ENCODE results near the gene IGSF5. TPM values are rescaled to one million over a fixed set of nuclear protein-coding genes. Genes with fewer than 3 reads are reported as not detected.
"Not testable (repeated sequence)": the region's sequence is repeated elsewhere in the genome, so short reads cannot be mapped to it uniquely, and the experiment has no call there.

The IGSF5 gene
- total RNA-seq, 2 experiments from 2014 or later = not detected

DNA sequence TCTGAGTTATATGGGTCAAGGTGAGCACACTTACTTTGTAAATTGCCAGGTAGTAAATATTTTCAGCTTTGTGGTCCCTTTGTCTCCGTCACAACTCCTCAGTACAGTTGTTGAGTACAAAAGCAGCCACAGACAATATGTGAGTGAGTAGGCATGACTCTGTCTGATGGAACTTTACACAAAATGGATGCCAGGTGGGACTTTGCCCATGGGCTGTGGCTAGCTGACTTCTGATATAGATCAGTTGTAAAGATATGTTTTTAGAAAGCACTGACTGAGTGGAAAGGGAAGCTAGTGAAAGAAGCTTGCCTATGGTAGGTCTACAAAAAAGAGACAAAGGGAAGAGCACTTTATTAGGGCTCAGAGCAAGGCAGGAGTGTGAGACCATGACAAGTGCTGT is 23.1 kb upstream of the IGSF5 start:
- no peaks in the 10 kb centered on the region for H3K36me3 Mint-ChIP-seq (ENCODE audit: low read depth)
- H3K9me3 Mint-ChIP-seq = no peaks in the 10 kb centered on the region
- H3K4me1 Mint-ChIP-seq = no peaks in the 10 kb centered on the region
- H3K27ac Mint-ChIP-seq = no peak overlapping the region
- no peaks in the 10 kb centered on the region for H3K27me3 Mint-ChIP-seq
- ChIA-PET POLR2A (no interaction called here), CTCF (interaction anchor here (0.6 to 1.2 kb wide), 2 partner anchors 10 to 264 kb away, joined by 3 read pairs; no protein-coding TSS in a partner anchor)
- no peak overlapping the region for H3K4me3 Mint-ChIP-seq
- no peak for DNase-seq

DNA sequence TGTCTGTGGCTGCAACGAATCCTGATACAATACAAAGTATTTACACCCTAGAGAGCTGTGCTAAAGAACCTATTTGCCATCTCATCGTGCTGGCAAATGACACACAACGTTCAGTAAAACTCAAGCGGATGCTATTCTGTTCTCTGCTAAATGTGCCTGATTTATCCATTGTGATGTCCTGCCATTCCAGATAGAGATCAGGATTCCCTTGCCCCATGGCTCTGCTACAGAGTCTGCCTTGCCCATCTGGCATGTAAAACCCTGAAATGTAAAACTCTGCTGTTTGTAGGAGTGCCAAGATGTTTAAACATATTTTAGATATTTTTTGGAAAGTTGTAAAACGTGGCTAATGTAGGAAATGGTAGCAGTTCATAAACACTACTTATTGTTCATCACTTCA is 20.0 kb upstream of the IGSF5 start:
- DNase-seq = no peak
- Mint-ChIP-seq H3K9me3 (peaks cover 3% of the 10 kb centered on the region), H3K4me1 (no peaks in the 10 kb centered on the region), H3K36me3 (ENCODE audit: low read depth) (no peaks in the 10 kb centered on the region), H3K27ac (no peak overlapping the region), H3K27me3 (no peaks in the 10 kb centered on the region), H3K4me3 (no peak overlapping the region)
- POLR2A ChIA-PET = no interaction called here
- CTCF ChIA-PET = no interaction called here

DNA sequence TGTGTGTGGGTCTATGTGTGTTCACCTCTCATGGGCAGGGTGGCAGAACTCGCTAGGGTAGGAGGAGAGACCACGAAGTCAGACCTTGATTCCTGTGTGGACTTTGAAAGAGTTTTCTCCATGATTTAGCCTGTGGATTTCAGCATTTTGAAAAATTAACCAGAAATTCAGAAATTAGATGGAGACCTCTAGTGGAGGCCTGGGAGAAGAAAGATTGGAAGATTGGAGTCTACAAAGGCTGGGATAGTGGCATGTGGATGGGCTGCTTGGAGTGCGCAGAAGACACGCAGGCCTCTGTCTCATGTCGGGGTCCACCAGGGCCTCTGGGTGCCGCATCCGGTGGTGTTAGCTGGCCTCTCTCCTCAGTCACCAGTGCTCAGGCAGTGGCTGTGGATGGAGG is 18.9 kb upstream of the IGSF5 start:
- H3K27ac Mint-ChIP-seq = no peak overlapping the region
- ChIA-PET POLR2A (no interaction called here), CTCF (no interaction called here)
- H3K36me3 Mint-ChIP-seq (ENCODE audit: low read depth) = no peaks in the 10 kb centered on the region
- no peaks in the 10 kb centered on the region for H3K27me3 Mint-ChIP-seq
- no peak overlapping the region for H3K4me3 Mint-ChIP-seq
- no peaks in the 10 kb centered on the region for H3K4me1 Mint-ChIP-seq
- H3K9me3 Mint-ChIP-seq = peaks cover 3% of the 10 kb centered on the region
- DNase-seq = no peak

DNA sequence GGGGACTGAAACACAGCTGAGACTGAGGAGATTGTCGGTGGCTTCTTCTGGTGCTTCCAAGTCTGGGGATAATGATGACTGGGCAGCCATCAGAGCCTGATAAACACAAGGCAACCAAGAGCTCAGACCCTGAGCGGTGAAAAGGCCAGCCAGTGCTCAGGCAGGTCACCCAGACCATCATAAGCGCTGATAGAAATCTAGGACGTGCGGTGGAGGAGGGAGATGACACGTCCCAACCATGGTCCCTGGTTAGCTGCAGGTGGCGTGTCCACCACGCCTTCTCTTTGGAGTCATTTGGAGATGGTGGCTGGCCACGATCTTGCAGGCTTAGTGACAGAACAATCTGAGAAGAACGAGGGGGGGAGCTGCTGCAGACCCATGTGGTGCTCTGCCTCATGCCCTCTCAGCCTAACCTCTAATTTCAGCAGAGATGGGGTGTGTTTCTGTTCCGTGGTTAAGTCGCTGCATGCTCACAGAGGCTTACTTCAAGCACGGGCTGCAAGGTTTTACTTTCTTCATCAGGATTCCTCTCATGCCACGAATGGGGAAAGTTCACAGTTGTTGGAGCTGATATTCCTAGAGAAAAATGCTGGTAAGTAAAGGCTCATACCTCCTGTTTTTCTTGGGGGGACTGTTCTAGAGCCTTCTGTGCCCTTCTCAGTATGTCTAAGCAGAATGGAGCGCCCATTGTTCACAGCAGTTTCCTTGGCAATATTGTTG is 17.4 kb upstream of the IGSF5 start:
- no peaks in the 10 kb centered on the region for H3K36me3 Mint-ChIP-seq (ENCODE audit: low read depth)
- no peak overlapping the region for H3K27ac Mint-ChIP-seq
- DNase-seq = no peak
- H3K9me3 Mint-ChIP-seq = peaks cover 3% of the 10 kb centered on the region
- H3K27me3 Mint-ChIP-seq = no peaks in the 10 kb centered on the region
- H3K4me1 Mint-ChIP-seq = no peaks in the 10 kb centered on the region
- CTCF ChIA-PET = no interaction called here
- no peak overlapping the region for H3K4me3 Mint-ChIP-seq
- POLR2A ChIA-PET = no interaction called here

DNA sequence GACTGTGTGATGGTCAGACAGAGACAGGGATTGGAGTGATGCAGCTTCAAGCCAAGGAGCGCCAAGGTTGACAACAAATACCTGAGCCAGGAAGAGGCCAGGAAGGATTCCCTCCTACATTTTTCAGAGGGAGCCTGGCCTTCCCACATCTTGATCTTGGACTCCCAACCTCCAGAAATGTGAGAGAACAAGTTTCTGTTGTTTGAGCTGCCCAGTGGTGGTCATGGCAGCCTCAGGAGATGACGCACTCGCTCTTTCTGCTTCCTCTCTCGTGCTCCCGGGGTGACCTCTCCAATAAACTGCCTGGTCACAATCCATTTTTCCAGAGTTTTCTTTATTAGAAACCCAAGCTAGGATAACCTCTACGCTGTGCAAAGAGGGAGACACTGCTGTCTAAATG is 16.6 kb upstream of the IGSF5 start:
- H3K27me3 Mint-ChIP-seq = no peaks in the 10 kb centered on the region
- POLR2A ChIA-PET = no interaction called here
- H3K4me1 Mint-ChIP-seq = no peaks in the 10 kb centered on the region
- H3K9me3 Mint-ChIP-seq = peaks cover 3% of the 10 kb centered on the region
- H3K4me3 Mint-ChIP-seq = no peak overlapping the region
- no peak overlapping the region for H3K27ac Mint-ChIP-seq
- no peaks in the 10 kb centered on the region for H3K36me3 Mint-ChIP-seq (ENCODE audit: low read depth)
- no peak for DNase-seq
- CTCF ChIA-PET = interaction anchor here (1.4 kb wide), 1 partner anchor 13 kb away, joined by 4 read pairs; no protein-coding TSS in a partner anchor

DNA sequence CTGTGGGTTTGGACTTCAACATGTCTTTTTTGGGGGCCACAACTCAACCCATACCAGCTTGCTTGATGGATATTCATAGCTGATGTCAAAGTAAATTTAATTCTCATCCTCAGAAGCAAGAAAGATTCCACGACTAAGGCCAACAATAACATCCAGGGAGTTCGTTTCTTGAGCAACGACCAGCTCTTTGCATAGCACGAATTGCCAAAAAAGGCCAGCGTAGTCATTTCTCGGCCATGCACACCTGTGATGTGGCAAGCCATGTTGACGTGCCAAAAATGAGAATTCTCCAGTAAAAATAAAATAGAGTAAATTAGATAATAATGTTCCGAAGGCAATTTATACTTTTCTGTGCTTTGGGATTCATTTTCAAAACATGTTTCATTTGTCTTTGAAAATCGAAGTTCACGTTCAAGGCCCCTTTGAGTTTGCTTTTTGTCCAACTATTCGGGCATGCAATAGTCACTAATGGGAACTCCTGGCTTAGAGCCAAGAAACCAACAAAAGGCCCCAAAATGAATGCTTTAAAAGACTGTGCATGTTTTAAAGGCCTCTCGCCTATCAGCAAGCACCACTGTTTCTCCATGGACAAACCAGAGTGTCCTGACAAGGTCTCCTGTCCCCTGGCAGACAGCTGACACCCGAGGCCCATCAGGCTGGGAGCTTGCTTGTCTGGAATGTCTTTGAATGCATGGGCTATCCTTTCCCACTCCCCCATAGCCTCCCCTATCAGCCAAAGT is 14.4 kb upstream of the IGSF5 start:
- no peak overlapping the region for H3K27ac Mint-ChIP-seq
- no peak for DNase-seq
- H3K4me1 Mint-ChIP-seq = no peaks in the 10 kb centered on the region
- no peaks in the 10 kb centered on the region for H3K27me3 Mint-ChIP-seq
- ChIA-PET CTCF (no interaction called here), POLR2A (no interaction called here)
- peaks cover 3% of the 10 kb centered on the region for H3K9me3 Mint-ChIP-seq
- H3K36me3 Mint-ChIP-seq (ENCODE audit: low read depth) = no peaks in the 10 kb centered on the region
- no peak overlapping the region for H3K4me3 Mint-ChIP-seq

DNA sequence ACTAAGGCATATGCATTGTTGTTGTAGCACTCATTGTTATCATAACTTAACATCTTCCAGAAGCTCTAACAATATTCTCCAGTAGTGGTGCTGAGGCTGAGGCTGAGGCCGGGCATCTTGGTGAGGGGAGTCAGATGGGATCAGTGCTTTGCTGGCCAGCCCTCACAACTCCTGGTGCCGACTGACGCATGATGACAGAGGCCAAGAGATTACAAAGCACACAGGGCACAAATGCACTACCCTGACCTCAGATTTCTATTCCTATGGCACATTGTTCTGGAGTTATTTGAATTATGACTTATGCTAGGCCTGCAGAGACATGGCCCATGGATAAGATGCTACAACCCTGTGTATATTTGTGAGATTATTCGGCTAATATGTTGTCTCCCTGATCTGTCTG is 8.3 kb upstream of the IGSF5 start:
- no peak for DNase-seq
- H3K36me3 Mint-ChIP-seq (ENCODE audit: low read depth) = no peaks in the 10 kb centered on the region
- H3K9me3 Mint-ChIP-seq = no peaks in the 10 kb centered on the region
- no peaks in the 10 kb centered on the region for H3K4me1 Mint-ChIP-seq
- no peak overlapping the region for H3K4me3 Mint-ChIP-seq
- H3K27ac Mint-ChIP-seq = no peak overlapping the region
- ChIA-PET POLR2A (no interaction called here), CTCF (no interaction called here)
- no peaks in the 10 kb centered on the region for H3K27me3 Mint-ChIP-seq

DNA sequence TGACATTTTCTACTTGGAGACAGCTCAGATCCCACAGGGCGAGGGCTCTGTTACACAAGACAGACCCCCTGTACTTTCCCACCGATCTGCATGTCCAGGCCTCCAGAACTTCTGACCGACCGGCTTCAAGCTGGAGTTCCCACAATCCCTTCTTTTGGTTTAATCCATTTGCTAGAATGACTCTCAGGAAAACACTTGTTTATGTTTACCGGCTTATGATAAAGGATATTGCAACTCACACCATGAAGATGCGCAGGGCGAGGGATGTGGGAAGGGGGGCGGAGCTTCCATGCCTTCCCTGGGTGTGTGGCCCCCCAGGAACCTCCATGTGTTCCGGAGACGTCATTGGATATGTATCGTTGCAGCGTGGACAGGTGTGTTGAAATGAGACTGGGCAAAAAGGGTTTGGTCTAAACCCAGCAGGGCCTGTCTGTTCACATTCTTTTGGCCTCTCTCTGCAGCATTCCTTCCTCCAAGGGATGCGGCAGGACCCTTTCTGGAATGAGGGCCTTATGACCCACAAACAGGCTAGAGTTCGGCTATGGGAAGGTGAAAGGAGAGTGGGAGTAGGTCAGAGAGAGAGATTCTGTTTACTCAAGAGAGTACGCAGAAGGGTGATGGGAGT is 7.5 kb upstream of the IGSF5 start:
- Mint-ChIP-seq H3K27me3 (no peaks in the 10 kb centered on the region), H3K27ac (no peak overlapping the region), H3K36me3 (ENCODE audit: low read depth) (no peaks in the 10 kb centered on the region), H3K4me3 (no peak overlapping the region), H3K4me1 (no peaks in the 10 kb centered on the region), H3K9me3 (no peaks in the 10 kb centered on the region)
- ChIA-PET CTCF (no interaction called here), POLR2A (no interaction called here)
- no peak for DNase-seq

DNA sequence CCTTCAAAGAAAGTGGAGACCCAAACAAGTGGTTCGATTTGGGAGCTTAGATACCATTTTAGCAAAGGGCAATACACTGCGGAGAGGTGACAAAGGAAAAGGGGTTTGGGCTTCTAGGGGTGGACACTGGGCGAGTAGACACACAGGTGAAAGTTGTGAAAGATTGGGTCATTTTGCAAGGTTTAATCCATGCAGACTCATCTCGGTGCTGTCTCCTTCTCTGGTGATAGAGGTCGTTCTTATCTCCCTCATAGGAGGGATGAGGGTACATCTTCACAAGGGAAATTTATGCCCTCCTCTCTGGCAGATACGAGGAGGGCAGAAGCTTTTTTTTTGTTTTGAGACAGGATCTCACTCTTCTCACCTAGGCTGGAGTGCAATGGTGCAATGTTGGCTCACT is 6.4 kb upstream of the IGSF5 start:
- ChIA-PET CTCF (no interaction called here), POLR2A (no interaction called here)
- H3K9me3 Mint-ChIP-seq = no peaks in the 10 kb centered on the region
- H3K27ac Mint-ChIP-seq = no peak overlapping the region
- H3K27me3 Mint-ChIP-seq = no peaks in the 10 kb centered on the region
- H3K4me1 Mint-ChIP-seq = no peaks in the 10 kb centered on the region
- no peak overlapping the region for H3K4me3 Mint-ChIP-seq
- no peaks in the 10 kb centered on the region for H3K36me3 Mint-ChIP-seq (ENCODE audit: low read depth)
- DNase-seq = no peak

DNA sequence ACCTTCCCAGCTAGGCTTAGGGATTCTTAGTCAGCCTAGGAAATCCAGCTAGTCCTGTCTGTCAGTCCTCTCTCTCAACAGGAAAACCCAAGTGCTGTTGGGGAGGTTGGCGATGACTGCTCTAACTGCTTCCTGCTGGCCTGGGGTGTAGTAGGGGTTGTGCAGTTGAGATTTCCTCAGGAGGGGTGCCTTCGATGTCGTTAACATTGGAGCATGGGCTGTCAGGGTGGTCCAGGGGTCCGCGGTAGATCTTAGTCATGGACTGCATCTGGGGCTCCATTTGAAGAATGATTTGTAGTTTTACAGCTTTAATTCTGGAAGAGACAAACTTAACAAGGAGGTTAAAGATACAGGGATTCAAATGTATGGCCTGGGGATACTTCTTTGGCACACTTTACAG is 5.5 kb upstream of the IGSF5 start:
- H3K4me1 Mint-ChIP-seq; H3K4me3 Mint-ChIP-seq; H3K9me3 Mint-ChIP-seq; H3K27ac Mint-ChIP-seq; DNase-seq; POLR2A ChIA-PET; CTCF ChIA-PET; H3K27me3 Mint-ChIP-seq; H3K36me3 Mint-ChIP-seq (ENCODE audit: low read depth): not testable (repeated sequence)

DNA sequence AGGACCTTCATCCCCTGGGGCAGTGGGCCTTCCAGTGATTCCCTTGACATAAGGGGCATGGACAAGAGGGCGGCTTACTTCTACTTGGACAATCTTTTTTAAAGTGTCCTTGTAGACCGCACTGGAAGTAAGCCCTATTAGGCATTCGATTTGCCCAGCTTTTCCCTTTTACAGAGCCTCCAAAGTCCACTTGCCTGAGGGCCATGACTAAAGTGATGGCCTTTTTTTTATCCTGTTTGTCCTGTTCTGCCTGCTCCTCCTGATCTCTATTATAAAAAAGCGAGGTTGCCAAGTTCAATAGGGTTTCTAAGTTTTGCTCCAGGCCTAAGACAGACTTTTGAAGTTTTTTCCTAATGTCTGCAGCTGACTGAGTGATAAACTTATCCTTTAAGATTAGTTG is 2.4 kb upstream of the IGSF5 start:
- H3K27ac Mint-ChIP-seq; DNase-seq; H3K36me3 Mint-ChIP-seq (ENCODE audit: low read depth); H3K4me1 Mint-ChIP-seq; H3K9me3 Mint-ChIP-seq; POLR2A ChIA-PET; CTCF ChIA-PET; H3K27me3 Mint-ChIP-seq; H3K4me3 Mint-ChIP-seq: not testable (repeated sequence)

DNA sequence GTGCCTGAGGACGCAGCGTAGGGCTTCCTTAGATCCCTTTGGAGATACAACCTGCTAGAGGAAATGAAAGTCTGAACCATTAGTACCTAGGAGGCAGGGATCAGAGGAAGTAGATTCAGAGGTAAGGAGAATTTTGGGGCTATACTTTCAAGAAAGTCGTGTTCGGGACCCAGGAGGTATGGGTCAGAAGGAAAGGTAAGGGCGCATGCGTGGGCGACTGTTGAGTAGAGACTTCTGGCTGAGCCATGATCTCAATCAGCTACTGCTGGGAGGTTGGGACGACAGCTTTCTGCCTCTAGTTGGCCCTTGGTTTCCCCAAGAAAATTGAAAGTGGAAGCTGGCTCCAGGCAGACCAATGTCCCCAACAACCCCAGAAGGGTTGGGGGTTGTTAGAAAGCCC is 349 bp downstream of the IGSF5 start:
- H3K4me1 Mint-ChIP-seq; H3K27ac Mint-ChIP-seq; DNase-seq; H3K27me3 Mint-ChIP-seq; H3K36me3 Mint-ChIP-seq (ENCODE audit: low read depth); H3K9me3 Mint-ChIP-seq; H3K4me3 Mint-ChIP-seq; CTCF ChIA-PET; POLR2A ChIA-PET: not testable (repeated sequence)

DNA sequence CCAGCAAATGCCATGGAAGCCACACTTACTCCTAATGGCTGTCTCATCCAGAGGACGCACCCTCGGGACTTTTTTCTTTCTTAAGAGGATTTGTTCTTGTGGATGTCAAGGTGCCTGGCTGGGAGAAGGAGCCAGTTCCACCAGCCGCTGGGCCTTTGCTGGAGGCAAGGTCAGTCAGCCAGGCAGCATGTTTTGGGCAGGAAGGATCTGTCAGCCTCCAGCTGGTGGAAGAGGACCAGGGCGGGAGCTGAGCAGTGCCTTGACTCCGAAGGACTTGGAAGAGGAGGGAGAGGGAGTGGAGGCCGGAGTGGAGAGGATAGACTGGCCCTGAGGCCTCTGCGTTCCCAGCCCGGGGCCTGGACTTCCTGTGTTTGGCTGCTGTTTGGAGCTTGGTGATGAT is 5.7 kb downstream of the IGSF5 start:
- DNase-seq = no peak
- H3K4me3 Mint-ChIP-seq = no peak overlapping the region
- no peaks in the 10 kb centered on the region for H3K36me3 Mint-ChIP-seq (ENCODE audit: low read depth)
- no peaks in the 10 kb centered on the region for H3K27me3 Mint-ChIP-seq
- ChIA-PET POLR2A (no interaction called here), CTCF (no interaction called here)
- H3K27ac Mint-ChIP-seq = no peak overlapping the region
- no peaks in the 10 kb centered on the region for H3K4me1 Mint-ChIP-seq
- H3K9me3 Mint-ChIP-seq = peaks cover 7% of the 10 kb centered on the region

DNA sequence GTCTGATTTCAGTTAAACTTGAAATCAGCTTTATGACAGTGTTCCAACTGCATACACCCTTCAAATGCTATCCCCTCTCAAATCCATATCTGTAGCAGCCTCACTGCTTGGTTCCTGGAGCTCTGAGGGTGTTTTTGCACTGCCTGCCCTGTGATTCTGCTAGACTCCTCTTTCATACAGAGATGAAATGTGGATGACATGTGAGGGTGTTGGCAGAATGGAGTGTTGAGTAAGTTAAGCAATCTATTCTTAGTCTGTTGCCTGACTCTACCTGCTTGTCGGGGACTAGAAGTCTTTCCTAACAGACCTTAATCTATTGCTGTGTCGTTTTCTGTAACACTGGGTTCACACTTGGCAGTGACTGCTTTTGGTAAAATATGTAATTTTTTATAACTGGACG is 9.8 kb downstream of the IGSF5 start:
- no peak for DNase-seq
- POLR2A ChIA-PET = no interaction called here
- H3K36me3 Mint-ChIP-seq (ENCODE audit: low read depth) = no peaks in the 10 kb centered on the region
- H3K4me3 Mint-ChIP-seq = no peak overlapping the region
- no peak overlapping the region for H3K27ac Mint-ChIP-seq
- no peaks in the 10 kb centered on the region for H3K4me1 Mint-ChIP-seq
- peaks cover 17% of the 10 kb centered on the region for H3K9me3 Mint-ChIP-seq
- CTCF ChIA-PET = no interaction called here
- no peaks in the 10 kb centered on the region for H3K27me3 Mint-ChIP-seq

Data from activated CD4-positive, alpha-beta memory T cell treated with anti-CD3 and anti-CD28 coated beads, Interleukin-2, amount 10 ng/mL, durations not matched to agents 7 days and 5 days (primary cell).